ENCODE data around the gene C16orf78. TPM values are rescaled to one million over a fixed set of nuclear protein-coding genes. Genes with fewer than 3 reads are reported as not detected.
A peak's percentile ranks its signal among the peaks of the same experiment; 100 is the strongest.

The C16orf78 gene
- total RNA-seq, 2 experiments from 2014 or later: not detected

DNA sequence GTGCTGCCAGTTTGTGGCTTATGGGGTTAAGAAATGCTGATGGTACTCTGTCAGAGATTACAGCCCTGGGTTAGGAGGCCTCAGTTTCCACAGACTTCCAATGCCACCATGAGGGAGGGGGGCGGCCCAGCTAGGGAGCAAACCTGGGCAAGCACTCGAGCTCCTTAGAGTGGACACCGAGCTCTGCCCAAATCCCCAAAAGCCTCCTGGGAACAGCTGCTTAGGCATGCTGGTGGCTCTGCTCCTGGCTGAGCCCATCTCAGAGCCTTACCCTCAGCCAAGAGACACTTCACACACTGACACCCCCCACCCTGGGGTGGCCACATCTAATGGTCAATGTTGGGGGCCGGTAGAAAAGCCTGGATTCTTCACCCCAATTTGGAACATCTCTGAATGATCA is 66.1 kb downstream of the C16orf78 start:
- H3K36me3 ChIP-seq (ENCODE audit: insufficient read depth, low read length): no peaks in the 10 kb centered on the region
- H3K9me3 Mint-ChIP-seq: no peaks in the 10 kb centered on the region
- no peak for ATAC-seq (ENCODE audit: poor library complexity)
- DNase-seq: no peak
- POLR2A ChIA-PET: no interaction called here
- CTCF ChIA-PET: interaction anchor here (1.8 kb wide), 1 partner anchor 153 kb away, joined by 5 read pairs; no protein-coding TSS in a partner anchor
- TF ChIP-seq, protein P1, sequence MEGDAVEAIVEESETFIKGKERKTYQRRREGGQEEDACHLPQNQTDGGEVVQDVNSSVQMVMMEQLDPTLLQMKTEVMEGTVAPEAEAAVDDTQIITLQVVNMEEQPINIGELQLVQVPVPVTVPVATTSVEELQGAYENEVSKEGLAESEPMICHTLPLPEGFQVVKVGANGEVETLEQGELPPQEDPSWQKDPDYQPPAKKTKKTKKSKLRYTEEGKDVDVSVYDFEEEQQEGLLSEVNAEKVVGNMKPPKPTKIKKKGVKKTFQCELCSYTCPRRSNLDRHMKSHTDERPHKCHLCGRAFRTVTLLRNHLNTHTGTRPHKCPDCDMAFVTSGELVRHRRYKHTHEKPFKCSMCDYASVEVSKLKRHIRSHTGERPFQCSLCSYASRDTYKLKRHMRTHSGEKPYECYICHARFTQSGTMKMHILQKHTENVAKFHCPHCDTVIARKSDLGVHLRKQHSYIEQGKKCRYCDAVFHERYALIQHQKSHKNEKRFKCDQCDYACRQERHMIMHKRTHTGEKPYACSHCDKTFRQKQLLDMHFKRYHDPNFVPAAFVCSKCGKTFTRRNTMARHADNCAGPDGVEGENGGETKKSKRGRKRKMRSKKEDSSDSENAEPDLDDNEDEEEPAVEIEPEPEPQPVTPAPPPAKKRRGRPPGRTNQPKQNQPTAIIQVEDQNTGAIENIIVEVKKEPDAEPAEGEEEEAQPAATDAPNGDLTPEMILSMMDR (IDR thresholded peaks at IDR 0.05): no peak
- H3K27ac ChIP-seq (ENCODE audit: low read depth in 1 of 2, low read length in 2 of 2): no peak overlapping the region
- intact Hi-C loops (cut with DNase I, micrococcal nuclease): loop anchor here (1.0 to 10.0 kb wide), 4 partner anchors 51 to 415 kb away; partner anchors contain the start of gene ZNF423 (in 1 of the 2)
- no peaks in the 10 kb centered on the region for H3K9me3 ChIP-seq (ENCODE audit: control insufficient read depth in 1 of 2, insufficient read depth in 1 of 2, low read length in 2 of 2)
- no peak overlapping the region for H3K4me3 Mint-ChIP-seq
- peaks cover 21% of the 10 kb centered on the region for H3K4me1 ChIP-seq (ENCODE audit: insufficient read depth, low read length)
- no peaks in the 10 kb centered on the region for H3K36me3 Mint-ChIP-seq (ENCODE audit: low read depth)
- no peak overlapping the region for H3K27ac Mint-ChIP-seq
- no peaks in the 10 kb centered on the region for H3K27me3 ChIP-seq (ENCODE audit: control insufficient read depth in 1 of 2, insufficient read depth in 2 of 2, low read length in 2 of 2)
- peaks cover 3% of the 10 kb centered on the region for H3K27me3 Mint-ChIP-seq
- no peak overlapping the region for H3K4me3 ChIP-seq (ENCODE audit: low read length)
- peaks cover 32% of the 10 kb centered on the region for H3K4me1 Mint-ChIP-seq (ENCODE audit: low read depth)

DNA sequence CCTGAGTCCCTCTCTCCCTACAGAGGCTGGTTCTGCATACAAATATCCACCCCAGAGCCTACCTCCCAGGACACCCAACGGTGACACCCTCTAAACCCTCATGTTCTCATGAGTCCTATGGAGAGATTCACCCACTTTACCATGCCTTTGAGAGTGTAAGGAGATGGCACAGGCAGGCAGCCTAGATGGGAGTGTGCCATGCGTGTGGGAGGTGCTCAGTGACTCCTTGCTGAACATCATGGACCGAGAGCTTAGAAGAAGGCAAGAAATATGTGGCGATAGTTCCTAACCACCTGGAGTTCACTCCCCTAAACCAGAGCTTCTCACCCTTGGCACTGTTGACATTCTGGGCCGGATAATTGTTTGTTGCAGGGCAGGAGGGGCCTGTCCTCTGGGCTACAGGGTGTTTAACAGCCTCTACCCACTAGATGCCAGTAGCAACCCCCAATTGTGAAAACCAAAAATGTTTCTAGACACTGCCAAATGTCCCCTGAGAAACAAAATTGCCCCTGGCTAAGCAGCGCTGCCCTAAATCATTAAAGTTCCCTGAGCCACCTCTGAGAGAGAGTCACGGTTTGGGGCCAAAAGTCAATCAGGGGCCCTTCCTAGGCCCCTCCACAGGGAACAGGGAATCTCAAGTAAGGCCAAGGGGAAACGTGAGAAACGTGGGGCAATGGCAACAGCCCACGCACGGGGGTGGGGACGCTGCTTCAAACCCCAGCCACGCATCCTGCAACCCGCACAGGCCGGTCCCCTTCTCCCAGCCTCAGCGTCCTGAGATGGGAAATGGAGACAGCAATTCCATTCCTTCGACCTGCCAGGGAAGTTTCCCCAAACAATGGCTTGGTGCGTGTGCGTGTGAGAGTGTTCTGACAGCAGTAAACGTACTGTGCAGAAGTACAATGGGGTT is 66.8 kb downstream of the C16orf78 start:
- H3K27ac Mint-ChIP-seq: peak overlapping the region; percentile 80
- CTCF ChIA-PET: interaction anchor here (1.8 kb wide), 1 partner anchor 153 kb away, joined by 5 read pairs; no protein-coding TSS in a partner anchor
- peaks cover 1% of the 10 kb centered on the region for H3K27me3 Mint-ChIP-seq
- TF ChIP-seq, protein P1 (IDR thresholded peaks at IDR 0.05): no peak
- no peaks in the 10 kb centered on the region for H3K36me3 Mint-ChIP-seq (ENCODE audit: low read depth)
- no peaks in the 10 kb centered on the region for H3K36me3 ChIP-seq (ENCODE audit: insufficient read depth, low read length)
- H3K4me3 ChIP-seq (ENCODE audit: low read length): no peak overlapping the region
- H3K27ac ChIP-seq (ENCODE audit: low read depth in 1 of 2, low read length in 2 of 2): peak overlapping the region in 1 of 2 donors; percentile 54
- H3K9me3 Mint-ChIP-seq: no peaks in the 10 kb centered on the region
- ATAC-seq (ENCODE audit: poor library complexity): peak; percentile 18
- intact Hi-C loops (cut with DNase I, micrococcal nuclease): loop anchor here (1.0 to 10.0 kb wide), 5 partner anchors 23 to 414 kb away; partner anchors contain the start of gene ZNF423 (in 1 of the 2)
- H3K27me3 ChIP-seq (ENCODE audit: control insufficient read depth in 1 of 2, insufficient read depth in 2 of 2, low read length in 2 of 2): no peaks in the 10 kb centered on the region
- H3K4me3 Mint-ChIP-seq: peak overlapping the region; percentile 43
- peaks cover 32% of the 10 kb centered on the region for H3K4me1 Mint-ChIP-seq (ENCODE audit: low read depth)
- DNase-seq: no peak
- POLR2A ChIA-PET: no interaction called here
- peaks cover 21% of the 10 kb centered on the region for H3K4me1 ChIP-seq (ENCODE audit: insufficient read depth, low read length)
- no peaks in the 10 kb centered on the region for H3K9me3 ChIP-seq (ENCODE audit: control insufficient read depth in 1 of 2, insufficient read depth in 1 of 2, low read length in 2 of 2)

DNA sequence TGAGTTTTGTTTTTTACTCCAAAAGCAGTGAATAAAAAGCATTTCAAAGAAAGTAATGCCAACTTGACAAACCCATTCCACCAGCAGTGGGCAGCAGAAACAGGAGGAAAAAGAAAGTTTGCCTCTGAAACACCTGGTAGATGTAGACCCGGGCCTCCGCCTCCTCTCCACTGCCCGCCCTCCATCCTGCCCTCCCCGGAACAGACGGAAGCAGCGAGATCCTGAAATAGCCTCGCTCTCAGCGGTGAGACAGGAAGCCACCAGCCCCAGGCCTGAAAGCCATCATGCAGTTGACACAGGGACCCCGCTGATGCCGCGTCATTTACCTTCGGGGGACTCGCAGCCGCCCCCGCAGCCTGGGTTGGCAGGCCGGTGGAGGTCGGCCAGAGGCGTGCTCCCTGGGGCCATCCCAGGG is 67.8 kb downstream of the C16orf78 start:
- Mint-ChIP-seq H3K27ac (peak overlapping the region; percentile 80), H3K36me3 (ENCODE audit: low read depth) (no peaks in the 10 kb centered on the region), H3K9me3 (no peaks in the 10 kb centered on the region), H3K27me3 (no peaks in the 10 kb centered on the region), H3K4me3 (peak overlapping the region; percentile 43), H3K4me1 (ENCODE audit: low read depth) (peaks cover 32% of the 10 kb centered on the region)
- intact Hi-C loops (cut with DNase I, micrococcal nuclease): loop anchor here (1.0 to 10.0 kb wide), 5 partner anchors 22 to 413 kb away; partner anchors contain the start of gene ZNF423 (in 1 of the 2)
- TF ChIP-seq, protein P1 (IDR thresholded peaks at IDR 0.05): peak; percentile 64
- Histone ChIP-seq H3K4me1 (ENCODE audit: insufficient read depth, low read length) (peaks cover 21% of the 10 kb centered on the region), H3K4me3 (ENCODE audit: low read length) (peak overlapping the region; percentile 23), H3K27me3 (ENCODE audit: control insufficient read depth in 1 of 2, insufficient read depth in 2 of 2, low read length in 2 of 2) (no peaks in the 10 kb centered on the region), H3K27ac (ENCODE audit: low read depth in 1 of 2, low read length in 2 of 2) (peak overlapping the region; percentile 36 to 54), H3K9me3 (ENCODE audit: control insufficient read depth in 1 of 2, insufficient read depth in 1 of 2, low read length in 2 of 2) (no peaks in the 10 kb centered on the region), H3K36me3 (ENCODE audit: insufficient read depth, low read length) (no peaks in the 10 kb centered on the region)
- DNase-seq (peak; percentile 57 to 88 (median 76)), ATAC-seq (ENCODE audit: poor library complexity) (peak; percentile 99)
- CTCF ChIA-PET: no interaction called here
- POLR2A ChIA-PET: no interaction called here
